Iris pigment epithelial cell (primary cell): Measurements from ENCODE around the gene FADS2.
A peak's percentile ranks its signal among the peaks of the same experiment; 100 is the strongest.

Experiments
- DNase-seq: peaks from one replicate; pipeline ENCODE4 v3.0.0-alpha.2; 2011; ENCODE audit warnings: low read depth

FADS2 gene

DNA sequence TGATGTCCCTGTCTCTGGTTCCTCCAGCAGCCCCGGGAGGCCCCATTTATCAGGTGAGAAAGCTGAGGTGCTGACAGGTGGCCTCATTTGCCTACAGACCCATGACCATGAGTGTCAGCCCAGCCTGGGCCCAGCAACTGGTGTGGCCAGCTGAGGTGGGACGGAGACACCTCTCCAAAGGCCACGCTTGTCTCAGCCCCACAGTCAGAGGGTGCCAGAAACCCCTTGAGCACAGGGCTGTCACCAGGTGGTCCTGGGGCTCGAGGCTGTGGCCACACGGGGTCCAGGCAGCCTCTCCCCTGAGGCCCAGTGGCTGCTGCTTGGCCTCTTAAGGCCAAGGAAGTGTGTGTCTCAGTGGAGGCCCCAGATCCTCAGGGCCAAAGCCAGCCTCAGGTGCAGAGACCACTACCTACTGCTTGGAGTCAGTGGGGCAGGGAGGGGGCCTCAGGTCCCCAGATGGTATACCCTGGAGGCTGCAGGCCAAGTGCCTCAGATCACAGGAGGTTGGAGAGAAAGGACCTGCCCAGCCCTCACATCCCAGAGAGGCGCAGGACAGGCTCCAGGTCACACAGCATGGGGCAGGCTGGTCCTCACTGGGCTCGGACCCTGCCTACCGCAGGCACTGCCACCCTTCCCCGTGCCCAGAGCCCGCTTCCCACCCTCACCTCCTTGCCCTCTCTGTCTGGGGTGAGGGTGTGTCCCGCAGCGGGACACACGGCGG, 77.9 kb downstream of the FADS2 start:
- DNase-seq: no peak

DNA sequence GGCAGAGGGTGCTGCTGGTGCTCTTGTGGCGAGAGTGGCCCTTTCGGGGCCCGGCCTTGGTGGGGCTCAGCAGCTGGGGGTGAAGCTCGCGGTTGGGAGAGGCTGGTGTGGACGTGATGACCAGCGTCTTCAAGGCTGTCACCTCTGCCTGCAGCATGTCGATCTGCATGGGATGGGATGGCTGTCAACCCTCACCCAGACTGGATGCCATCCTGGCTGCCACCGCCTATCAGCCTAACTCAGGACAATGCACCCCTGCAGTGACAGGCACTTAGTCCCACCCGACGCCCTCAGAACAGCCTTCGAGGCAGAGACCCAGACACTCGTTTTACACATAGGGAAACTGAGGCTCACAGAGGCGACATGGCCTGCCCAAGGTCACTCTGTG, 78.4 kb downstream of the FADS2 start:
- DNase-seq: no peak

DNA sequence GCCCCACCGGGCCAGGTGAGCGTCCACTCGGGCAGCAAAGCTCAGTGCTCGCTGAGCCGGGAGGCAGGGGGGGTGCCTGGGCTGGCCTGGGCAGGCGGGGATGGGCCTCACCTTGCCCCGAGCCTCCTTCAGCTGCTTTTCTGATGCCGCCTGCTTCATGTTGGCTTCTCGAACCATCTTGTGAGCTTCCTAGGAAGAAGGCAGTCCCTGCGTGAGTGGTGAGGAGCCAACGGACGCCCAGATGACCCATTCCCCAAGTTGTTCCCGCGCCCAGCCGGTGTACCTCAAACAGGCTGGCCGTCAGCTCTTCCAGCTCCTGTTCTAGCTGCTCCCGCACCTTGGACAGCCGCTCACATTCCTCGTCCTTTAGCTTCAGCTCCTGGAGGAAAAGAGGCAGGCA, 79.2 kb downstream of the FADS2 start:
- DNase-seq: no peak

DNA sequence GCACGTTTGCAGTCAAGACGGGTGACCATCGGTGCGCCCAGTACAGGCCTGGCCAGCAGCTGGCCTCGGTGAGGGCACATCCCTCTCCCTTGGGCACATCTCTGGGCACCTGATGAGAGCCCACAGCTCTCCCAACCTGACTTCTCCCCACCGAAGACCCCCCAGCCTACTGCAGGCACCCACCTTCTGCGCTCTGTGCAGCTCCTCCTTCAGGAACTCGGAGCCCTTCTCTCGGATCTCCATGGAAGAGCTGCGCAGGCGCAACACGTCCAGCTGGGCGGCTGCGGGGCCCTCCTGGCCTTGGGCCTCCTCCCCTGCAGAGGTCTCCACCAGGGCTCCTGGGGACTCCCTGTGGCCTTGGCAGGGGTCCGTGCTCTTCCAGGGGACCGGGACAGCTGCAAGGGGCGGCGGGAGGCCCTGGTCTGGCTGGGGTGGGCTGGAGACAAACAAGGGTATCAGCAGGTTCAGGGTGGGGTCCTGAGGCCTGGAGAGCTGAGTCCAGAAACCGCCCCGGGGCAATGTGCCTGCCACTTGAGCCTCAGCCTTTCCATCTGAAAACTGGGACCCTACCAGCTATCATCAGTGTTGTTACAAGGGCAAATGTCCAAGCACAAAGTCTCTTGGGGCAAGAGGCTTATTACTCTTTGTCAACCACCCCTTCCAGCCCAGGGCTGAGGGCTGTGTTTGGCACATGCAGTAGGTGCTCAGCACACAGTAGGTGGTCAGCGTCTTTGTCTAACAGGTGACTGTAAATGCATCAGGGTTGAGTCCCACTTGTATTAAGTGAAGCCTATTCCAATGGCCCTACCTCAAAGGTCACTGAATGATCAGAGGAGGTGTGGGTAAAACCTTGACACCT, 80.0 kb downstream of the FADS2 start:
- DNase-seq: no peak

DNA sequence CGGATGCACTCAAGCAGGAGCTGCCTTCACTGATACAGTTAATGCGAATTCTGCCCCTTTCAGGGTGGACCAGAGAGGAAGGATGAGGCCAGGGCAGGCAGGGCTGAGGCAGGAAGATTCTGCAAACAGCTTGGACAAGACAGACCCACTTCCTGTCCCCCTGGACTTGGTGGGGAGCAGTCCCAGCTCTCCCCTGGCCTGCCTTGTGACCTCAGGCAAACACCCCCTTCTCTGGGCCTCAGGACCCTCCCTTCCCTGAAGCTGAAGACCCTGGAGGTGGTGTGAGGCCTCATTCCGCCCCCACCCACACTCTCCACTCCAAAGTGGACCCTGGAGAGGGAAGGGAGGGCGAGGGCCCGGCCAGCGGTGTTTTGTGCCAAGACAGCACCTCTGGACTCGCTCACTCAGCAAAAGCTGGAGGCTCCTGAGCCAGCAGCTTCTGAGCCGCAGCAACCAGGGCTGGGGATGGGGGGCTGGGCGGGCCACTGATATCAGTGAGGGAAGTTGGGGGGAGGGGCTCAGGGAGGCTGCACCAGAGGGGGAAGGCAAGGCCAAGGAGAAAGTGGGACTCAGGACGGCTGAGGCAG, 80.7 kb downstream of the FADS2 start:
- DNase-seq: no peak

DNA sequence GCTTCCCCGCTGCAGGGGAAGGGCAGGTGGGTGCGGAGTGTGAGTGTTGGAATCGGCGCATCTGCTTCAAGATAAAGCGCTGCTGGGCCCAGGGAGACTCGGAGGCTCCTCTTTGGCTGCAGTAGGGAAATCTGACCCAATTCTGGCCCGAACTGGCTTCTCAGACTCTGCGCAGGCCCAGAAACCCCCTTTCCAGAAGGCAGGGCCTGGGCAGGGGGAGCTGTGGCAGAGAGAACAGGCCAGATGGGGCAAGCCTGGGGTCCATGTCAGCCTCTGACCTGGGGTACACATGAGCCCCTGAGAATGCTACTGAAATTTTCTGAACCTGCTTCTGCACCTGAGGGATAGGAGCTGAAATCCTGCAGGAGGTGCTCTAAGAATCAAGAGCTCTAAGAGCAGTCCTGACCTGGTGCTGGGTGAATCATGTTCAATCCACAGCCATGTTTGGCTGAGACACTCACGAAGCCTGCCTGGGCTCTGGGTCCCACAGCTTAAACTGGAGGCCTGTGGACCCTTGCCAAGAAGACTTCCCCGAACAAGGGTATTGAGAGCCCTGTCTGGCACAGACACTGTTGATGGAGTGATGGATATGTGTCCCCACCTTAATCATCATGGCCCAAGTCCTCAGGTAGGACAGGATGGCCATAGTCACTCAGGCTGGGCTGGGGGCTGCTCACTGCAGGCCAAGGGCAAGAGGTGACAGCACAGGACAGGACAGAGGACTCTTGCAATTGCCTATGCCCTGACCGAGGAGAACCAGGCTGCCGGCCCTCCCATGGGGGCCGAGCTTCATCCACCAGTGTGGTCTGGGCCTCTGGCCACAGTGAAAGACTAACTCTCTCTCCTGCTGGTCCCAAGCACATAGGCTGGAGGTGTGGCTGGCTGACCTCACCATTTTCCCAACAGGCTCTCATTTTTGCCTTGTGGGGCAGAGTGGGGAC, 82.4 kb downstream of the FADS2 start:
- DNase-seq: peak; percentile 10

DNA sequence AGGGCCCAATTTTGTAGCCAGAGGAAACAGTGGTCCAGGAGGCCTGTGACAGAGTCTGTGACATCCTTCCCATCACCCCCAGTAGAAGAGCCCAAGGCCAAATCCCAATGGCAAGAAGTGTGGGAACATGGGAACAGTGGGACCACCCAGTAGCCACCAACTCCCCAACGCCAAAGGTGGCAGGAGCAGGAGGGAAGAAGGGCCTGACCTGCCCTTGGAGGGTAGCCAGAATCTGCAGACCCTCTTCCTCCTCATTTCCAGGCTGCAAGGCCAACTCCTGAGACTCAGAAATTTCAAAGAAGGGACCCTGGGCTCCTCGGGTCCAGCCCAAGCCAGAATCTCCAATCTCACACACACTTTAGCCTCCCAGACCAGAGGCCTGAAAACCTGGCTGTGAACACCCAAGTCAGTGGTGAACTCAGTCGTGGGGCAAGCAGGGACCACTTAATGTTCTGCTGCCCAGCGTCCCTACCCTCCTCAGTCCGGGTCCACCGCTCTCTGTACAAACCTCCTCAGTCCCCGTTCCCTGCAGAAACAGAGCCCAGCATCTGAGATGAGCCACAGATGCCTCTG, 83.1 kb downstream of the FADS2 start:
- DNase-seq: no peak

DNA sequence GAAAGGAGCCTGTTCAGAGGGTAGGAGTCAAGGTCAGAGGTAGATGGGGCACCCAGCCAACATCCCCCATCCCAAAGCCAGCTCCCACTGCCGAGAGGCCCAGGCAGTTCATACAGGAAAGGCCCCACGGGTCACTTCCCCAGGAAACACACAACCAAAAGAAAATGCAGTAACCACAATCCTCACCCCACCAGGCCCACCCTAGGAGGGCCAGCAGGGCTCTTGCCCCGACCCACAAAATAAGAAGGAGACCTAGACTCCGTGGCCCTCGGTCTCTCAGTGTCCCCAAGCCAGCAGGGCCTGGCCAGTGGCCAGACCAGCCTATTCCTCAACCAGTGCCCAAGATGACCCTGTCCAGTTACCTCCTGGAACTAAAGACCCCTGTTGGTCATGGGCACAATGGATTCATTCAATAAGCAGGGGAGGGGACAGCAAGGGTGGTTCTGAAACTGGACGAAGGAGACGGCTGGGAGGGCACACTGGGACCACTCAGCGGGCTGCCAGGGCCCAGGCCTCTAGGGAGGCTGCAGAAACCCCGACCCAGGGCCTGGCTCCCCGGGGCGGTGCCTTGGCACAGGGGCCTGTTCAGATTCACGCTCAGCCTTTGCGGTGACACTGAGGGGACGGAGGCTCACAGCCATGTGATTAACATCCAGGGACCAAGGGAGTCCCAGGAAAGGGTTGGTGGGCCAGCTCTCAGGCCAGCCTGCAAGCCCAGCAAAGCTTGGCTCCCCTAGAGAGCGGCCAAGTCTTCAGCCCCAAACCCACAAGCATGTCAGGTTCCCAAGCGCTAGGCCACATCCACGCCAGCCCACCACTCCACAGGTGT, 83.8 kb downstream of the FADS2 start:
- DNase-seq: no peak

DNA sequence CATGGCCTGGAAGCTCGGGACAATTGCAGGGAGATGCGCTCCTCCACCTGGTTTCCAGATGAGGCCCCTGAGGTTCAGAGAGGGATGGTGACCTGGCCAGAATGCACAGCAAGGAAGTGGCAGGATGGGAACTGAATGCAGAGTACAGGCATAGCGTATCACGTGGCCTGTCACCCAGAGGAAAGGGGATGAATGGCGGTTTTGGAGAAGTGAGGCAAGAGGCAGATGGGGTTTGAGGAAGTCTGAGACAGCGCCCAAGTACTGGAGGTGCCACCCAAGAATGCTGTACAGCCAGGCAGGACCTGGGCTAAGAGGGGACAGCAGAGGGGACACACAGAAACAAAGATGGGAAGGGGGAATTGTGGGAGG, 84.4 kb downstream of the FADS2 start:
- no peak for DNase-seq

DNA sequence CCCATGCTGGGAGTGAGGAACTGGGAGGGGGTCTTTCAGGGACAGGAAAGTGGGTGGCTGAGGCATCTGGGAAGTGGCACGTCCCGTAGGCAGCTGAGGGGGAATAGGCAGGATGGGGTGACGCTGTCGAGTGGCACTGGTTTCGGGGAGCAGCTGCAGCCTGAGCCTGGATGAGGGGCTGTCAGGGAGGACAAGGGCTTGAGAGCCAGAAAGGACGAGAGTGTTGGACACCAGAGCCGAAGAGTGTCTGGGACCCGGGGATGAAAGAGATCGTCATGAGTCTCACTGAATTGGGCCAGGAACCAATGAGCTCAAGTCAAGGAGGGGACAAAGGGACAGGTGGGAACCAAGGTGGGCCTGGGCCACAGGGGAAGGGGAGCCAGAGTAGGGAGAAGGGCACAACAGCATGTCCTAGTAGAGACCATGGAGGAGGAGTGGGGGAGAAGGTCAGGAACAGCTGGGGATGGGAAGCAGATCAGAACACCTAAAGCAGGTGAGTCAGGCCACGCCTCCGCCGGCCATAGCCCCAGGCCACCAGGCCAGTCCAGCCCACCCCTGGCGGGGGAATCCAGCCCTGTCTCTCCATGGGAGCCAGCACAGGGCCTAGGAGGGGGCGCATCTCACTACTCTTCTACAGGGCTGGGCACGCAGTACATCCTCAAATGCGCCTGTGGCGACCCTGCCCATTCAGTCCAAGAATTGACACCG, 85.0 kb downstream of the FADS2 start:
- DNase-seq: no peak

DNA sequence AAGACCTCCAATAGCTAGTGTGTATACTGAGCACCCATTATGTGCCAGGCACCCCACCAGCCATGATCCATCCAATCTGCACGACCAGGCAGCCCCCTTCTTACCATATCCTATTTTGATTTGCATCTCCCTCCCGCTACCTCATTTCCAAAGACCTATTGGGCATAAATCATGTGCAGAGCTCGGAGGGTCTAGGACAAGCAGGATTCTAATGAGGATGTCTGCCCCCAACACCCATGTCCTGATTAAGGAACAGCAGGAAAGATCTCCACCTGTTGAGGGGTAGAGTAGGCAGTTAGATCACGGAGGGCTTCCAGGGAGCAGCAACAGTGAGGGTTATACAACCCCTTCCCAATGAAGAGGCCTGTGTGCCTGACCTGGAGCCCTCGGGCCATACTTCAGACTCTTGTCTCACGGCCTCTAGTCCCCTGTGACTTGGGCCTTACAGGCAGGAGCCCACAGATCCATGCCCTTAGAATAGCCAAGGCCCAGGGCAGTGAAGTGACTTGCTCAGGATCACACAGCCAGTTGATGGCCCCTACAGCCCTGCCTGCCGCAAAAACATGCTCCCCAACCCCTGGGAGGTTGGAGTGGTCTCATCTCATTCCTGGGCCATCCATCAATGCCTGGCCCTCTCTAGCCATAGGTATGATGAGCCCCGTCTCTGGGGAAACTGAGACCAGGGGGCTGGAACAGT, 85.7 kb downstream of the FADS2 start:
- no peak for DNase-seq

DNA sequence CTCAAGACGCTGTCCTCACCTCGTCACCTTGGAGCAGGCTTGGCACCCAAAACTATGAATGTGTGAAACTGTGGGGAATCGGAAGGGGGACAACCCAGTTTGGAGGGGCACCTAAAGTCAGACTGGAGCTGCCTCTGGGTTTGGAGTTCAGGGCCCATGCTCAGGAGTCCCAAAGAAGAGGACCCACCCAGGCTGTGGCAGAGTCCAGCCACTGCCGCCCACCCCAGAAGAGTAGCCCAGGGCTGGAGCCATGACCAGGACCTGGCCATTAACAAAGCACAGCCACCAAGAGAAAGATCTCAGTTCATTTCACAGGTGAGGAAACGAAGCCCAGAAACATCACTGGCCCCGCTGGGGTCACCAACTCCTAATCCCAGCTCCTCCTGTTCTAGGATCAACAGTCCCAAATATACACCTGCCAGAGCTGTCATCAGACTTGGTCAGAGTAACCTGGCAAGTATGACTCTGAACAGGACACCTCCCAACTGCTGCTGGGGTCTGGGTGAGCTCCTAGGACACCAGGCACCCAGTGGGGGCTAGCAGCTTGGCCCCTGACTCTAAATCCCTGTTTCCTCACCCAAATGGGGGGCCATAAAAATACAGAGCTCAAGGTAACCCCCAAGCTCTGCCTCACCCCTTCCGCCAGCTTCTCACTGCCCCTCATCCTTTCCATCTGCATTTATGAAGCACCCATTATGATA, 86.5 kb downstream of the FADS2 start:
- no peak for DNase-seq

DNA sequence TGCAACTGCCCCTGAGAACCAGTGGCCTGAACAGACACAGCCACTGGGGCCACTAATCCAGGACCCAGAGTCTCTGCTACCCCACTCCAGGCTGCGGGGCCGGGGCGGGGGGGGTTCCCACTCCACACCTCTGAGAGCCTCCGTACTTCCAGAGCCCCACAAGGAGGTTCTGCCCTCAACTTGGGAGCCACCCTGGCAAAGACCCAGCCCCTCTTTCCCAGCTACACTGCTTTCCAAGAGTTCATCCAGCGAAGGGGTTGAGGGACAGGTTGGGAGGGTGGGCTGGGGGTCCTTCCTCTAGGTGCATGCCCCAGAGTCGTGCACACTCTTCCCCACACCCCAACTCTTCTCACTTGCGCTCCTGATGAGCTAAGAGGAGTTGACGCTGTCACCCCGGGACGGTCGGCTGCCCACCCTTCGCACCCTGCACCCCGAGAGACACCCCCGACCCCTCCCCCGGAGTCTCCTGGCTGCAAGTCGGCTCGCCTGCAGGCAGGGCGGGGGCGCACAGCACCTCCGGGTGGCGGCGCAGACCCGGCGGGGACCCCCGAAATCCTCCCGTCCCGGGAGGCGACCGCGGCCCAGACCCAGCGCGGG, 88.7 kb downstream of the FADS2 start:
- DNase-seq: no peak
